ENCODE results near the gene ORM2.
"Not testable (repeated sequence)": the region's sequence is repeated elsewhere in the genome, so short reads cannot be mapped to it uniquely, and the experiment has no call there.

- TF ChIP-seq, protein P1, sequence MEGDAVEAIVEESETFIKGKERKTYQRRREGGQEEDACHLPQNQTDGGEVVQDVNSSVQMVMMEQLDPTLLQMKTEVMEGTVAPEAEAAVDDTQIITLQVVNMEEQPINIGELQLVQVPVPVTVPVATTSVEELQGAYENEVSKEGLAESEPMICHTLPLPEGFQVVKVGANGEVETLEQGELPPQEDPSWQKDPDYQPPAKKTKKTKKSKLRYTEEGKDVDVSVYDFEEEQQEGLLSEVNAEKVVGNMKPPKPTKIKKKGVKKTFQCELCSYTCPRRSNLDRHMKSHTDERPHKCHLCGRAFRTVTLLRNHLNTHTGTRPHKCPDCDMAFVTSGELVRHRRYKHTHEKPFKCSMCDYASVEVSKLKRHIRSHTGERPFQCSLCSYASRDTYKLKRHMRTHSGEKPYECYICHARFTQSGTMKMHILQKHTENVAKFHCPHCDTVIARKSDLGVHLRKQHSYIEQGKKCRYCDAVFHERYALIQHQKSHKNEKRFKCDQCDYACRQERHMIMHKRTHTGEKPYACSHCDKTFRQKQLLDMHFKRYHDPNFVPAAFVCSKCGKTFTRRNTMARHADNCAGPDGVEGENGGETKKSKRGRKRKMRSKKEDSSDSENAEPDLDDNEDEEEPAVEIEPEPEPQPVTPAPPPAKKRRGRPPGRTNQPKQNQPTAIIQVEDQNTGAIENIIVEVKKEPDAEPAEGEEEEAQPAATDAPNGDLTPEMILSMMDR (IDR thresholded peaks at IDR 0.05; ENCODE audit: insufficient read depth, low read depth, low read length): not testable (repeated sequence)
- TF ChIP-seq EZH2 (IDR thresholded peaks at IDR 0.05; ENCODE audit: insufficient read depth, low read length): not testable (repeated sequence)
Observed at GRCh38 chr9:114331229-114332195, 1.8 kb downstream of the ORM2 start.

Measured in astrocyte (in vitro differentiated cells and primary cell).